ENCODE measurements around the gene PPARA. TPM values are rescaled to one million over a fixed set of nuclear protein-coding genes. Genes with fewer than 3 reads are reported as not detected.

PPARA gene
- total RNA-seq, 4 donors from 2014 or later = 18.9 to 43.5 (median 27.2) TPM

GRCh38 chr22:46148816-46149511 lies 1.4 kb upstream of the PPARA start:
- Histone ChIP-seq H3K27ac (peak overlapping the region; percentile 90 to 100 (median 96)), H3K4me1 (peaks cover 0 to 47% (median 27%) of the 10 kb centered on the region in 4 donors), H3K9me3 (no peaks in the 10 kb centered on the region), H3K27me3 (no peaks in the 10 kb centered on the region), H3K4me3 (peak overlapping the region; percentile 62 to 98 (median 66)), H3K36me3 (peaks cover 0 to 14% (median 0%) of the 10 kb centered on the region in 3 donors)
- 26 to 28% methylated on average over 10 to 12 of the region's 12 CpGs for WGBS, 2 donors
- TF ChIP-seq CTCF (IDR thresholded peaks at IDR 0.05) = no peak
- TF ChIP-seq EP300 (IDR thresholded peaks at IDR 0.05) = no peak
- no peak for TF ChIP-seq POLR2A (IDR thresholded peaks at IDR 0.05)
- peak in 1 of 2 donors; percentile 20 for DNase-seq (ENCODE audit: low spot score in 2 of 2)

GRCh38 chr22:46149512-46150033 lies 753 bp upstream of the PPARA start:
- Histone ChIP-seq H3K36me3 (peaks cover 0 to 19% (median 0%) of the 10 kb centered on the region in 3 donors), H3K27me3 (no peaks in the 10 kb centered on the region), H3K4me3 (peak overlapping the region; percentile 62 to 98 (median 66)), H3K9me3 (no peaks in the 10 kb centered on the region), H3K27ac (peak overlapping the region; percentile 90 to 100 (median 96)), H3K4me1 (peaks cover 0 to 53% (median 27%) of the 10 kb centered on the region in 4 donors)
- 1 to 2% methylated on average over 18 to 24 of the region's 39 CpGs for WGBS, 2 donors
- DNase-seq (ENCODE audit: low spot score in 2 of 2) = peak; percentile 54 to 57
- no peak for TF ChIP-seq CTCF (IDR thresholded peaks at IDR 0.05)
- peak; percentile 34 to 83 for TF ChIP-seq EP300 (IDR thresholded peaks at IDR 0.05)
- TF ChIP-seq POLR2A (IDR thresholded peaks at IDR 0.05) = peak in 1 of 2 donors; percentile 54

- Histone ChIP-seq H3K36me3 (peaks cover 0 to 26% (median 0%) of the 10 kb centered on the region in 3 donors), H3K4me1 (peaks cover 0 to 63% (median 27%) of the 10 kb centered on the region in 4 donors), H3K27me3 (no peaks in the 10 kb centered on the region), H3K9me3 (no peaks in the 10 kb centered on the region), H3K4me3 (peak overlapping the region; percentile 69 to 99 (median 84)), H3K27ac (peak overlapping the region; percentile 83 to 98 (median 94))
- no peak for DNase-seq (ENCODE audit: low spot score in 2 of 2)
- 1% methylated on average over 39 to 56 of the region's 101 CpGs for WGBS, 2 donors
- peak in 1 of 2 donors; percentile 23 for TF ChIP-seq EP300 (IDR thresholded peaks at IDR 0.05)
- TF ChIP-seq POLR2A (IDR thresholded peaks at IDR 0.05) = no peak
- peak in 1 of 5 experiments; percentile 18 for TF ChIP-seq CTCF (IDR thresholded peaks at IDR 0.05)
These were observed 540 bp downstream of the PPARA start for GRCh38 chr22:46150655-46151477.

- Histone ChIP-seq H3K27me3 (no peaks in the 10 kb centered on the region), H3K36me3 (peaks cover 0 to 40% (median 0%) of the 10 kb centered on the region in 3 donors), H3K4me3 (no peak overlapping the region), H3K27ac (no peak overlapping the region), H3K9me3 (no peaks in the 10 kb centered on the region), H3K4me1 (peaks cover 0 to 58% (median 16%) of the 10 kb centered on the region in 4 donors)
- TF ChIP-seq POLR2A (IDR thresholded peaks at IDR 0.05) (no peak), CTCF (IDR thresholded peaks at IDR 0.05) (no peak), EP300 (IDR thresholded peaks at IDR 0.05) (no peak)
- no peak for DNase-seq (ENCODE audit: low spot score in 2 of 2)
- WGBS, 2 donors = 74 to 80% methylated on average over 3 of the region's 3 CpGs
These were observed 3.6 kb downstream of the PPARA start for GRCh38 chr22:46153930-46154329.
